ENCODE data around the gene SELENOM.
"Not testable (repeated sequence)": the region's sequence is repeated elsewhere in the genome, so short reads cannot be mapped to it uniquely, and the experiment has no call there.

The SELENOM gene

GRCh38 chr22:31080164-31080847 lies 27.1 kb downstream of the SELENOM start:
- Histone ChIP-seq H3K27ac (ENCODE audit: low read depth in 2 of 2, low read length in 2 of 2) (peak overlapping the region; percentile 80 to 89), H3K4me3 (ENCODE audit: low read length in 2 of 2) (peak overlapping the region; percentile 81 to 93), H3K9me3 (ENCODE audit: control insufficient read depth in 2 of 2, low read length in 2 of 2) (no peaks in the 10 kb centered on the region), H3K27me3 (ENCODE audit: control insufficient read depth in 2 of 2, insufficient read depth in 2 of 2, low read length in 2 of 2) (no peaks in the 10 kb centered on the region), H3K36me3 (ENCODE audit: control insufficient read depth in 2 of 2, insufficient read depth in 2 of 2, low read length in 2 of 2) (no peaks in the 10 kb centered on the region), H3K9ac (ENCODE audit: low read depth in 1 of 2, low read length in 2 of 2) (peak overlapping the region; percentile 86 to 91), H3K4me1 (ENCODE audit: control insufficient read depth in 2 of 2, insufficient read depth in 2 of 2, low read length in 2 of 2) (peaks cover 40 to 56% of the 10 kb centered on the region in 2 donors)

GRCh38 chr22:31079095-31079642 lies 28.2 kb downstream of the SELENOM start:
- no peaks in the 10 kb centered on the region for H3K27me3 ChIP-seq (ENCODE audit: control insufficient read depth in 2 of 2, insufficient read depth in 2 of 2, low read length in 2 of 2)
- no peaks in the 10 kb centered on the region for H3K36me3 ChIP-seq (ENCODE audit: control insufficient read depth in 2 of 2, insufficient read depth in 2 of 2, low read length in 2 of 2)
- no peaks in the 10 kb centered on the region for H3K9me3 ChIP-seq (ENCODE audit: control insufficient read depth in 2 of 2, low read length in 2 of 2)
- peaks cover 37 to 50% of the 10 kb centered on the region in 2 donors for H3K4me1 ChIP-seq (ENCODE audit: control insufficient read depth in 2 of 2, insufficient read depth in 2 of 2, low read length in 2 of 2)
- H3K4me3 ChIP-seq (ENCODE audit: low read length in 2 of 2) = peak overlapping the region in 1 of 2 donors; percentile 11
- peak overlapping the region; percentile 80 to 89 for H3K27ac ChIP-seq (ENCODE audit: low read depth in 2 of 2, low read length in 2 of 2)
- peak overlapping the region in 1 of 2 donors; percentile 56 for H3K9ac ChIP-seq (ENCODE audit: low read depth in 1 of 2, low read length in 2 of 2)

- peak overlapping the region; percentile 80 to 89 for H3K27ac ChIP-seq (ENCODE audit: low read depth in 2 of 2, low read length in 2 of 2)
Observed at GRCh38 chr22:31078389-31078788, 29.0 kb downstream of the SELENOM start.

GRCh38 chr22:31077681-31078080 lies 29.7 kb downstream of the SELENOM start:
- Histone ChIP-seq H3K4me1 (ENCODE audit: control insufficient read depth in 2 of 2, insufficient read depth in 2 of 2, low read length in 2 of 2) (peaks cover 22 to 36% of the 10 kb centered on the region in 2 donors), H3K27ac (ENCODE audit: low read depth in 2 of 2, low read length in 2 of 2) (peak overlapping the region in 1 of 2 donors; percentile 89), H3K9me3 (ENCODE audit: control insufficient read depth in 2 of 2, low read length in 2 of 2) (no peaks in the 10 kb centered on the region), H3K36me3 (ENCODE audit: control insufficient read depth in 2 of 2, insufficient read depth in 2 of 2, low read length in 2 of 2) (no peaks in the 10 kb centered on the region), H3K27me3 (ENCODE audit: control insufficient read depth in 2 of 2, insufficient read depth in 2 of 2, low read length in 2 of 2) (no peaks in the 10 kb centered on the region), H3K4me3 (ENCODE audit: low read length in 2 of 2) (no peak overlapping the region), H3K9ac (ENCODE audit: low read depth in 1 of 2, low read length in 2 of 2) (no peak overlapping the region)

More at GRCh38 chr22:31078389-31078788, 29.0 kb downstream of the SELENOM start:
- not testable (repeated sequence) for H3K27me3 ChIP-seq (ENCODE audit: control insufficient read depth in 2 of 2, insufficient read depth in 2 of 2, low read length in 2 of 2); H3K9ac ChIP-seq (ENCODE audit: low read depth in 1 of 2, low read length in 2 of 2); H3K4me3 ChIP-seq (ENCODE audit: low read length in 2 of 2); H3K36me3 ChIP-seq (ENCODE audit: control insufficient read depth in 2 of 2, insufficient read depth in 2 of 2, low read length in 2 of 2); H3K9me3 ChIP-seq (ENCODE audit: control insufficient read depth in 2 of 2, low read length in 2 of 2)
- peaks cover 29 to 42% of the 10 kb centered on the region in 2 donors for H3K4me1 ChIP-seq (ENCODE audit: control insufficient read depth in 2 of 2, insufficient read depth in 2 of 2, low read length in 2 of 2)

- H3K27ac ChIP-seq (ENCODE audit: low read depth in 2 of 2, low read length in 2 of 2) = peak overlapping the region; percentile 56 to 65
- no peaks in the 10 kb centered on the region for H3K36me3 ChIP-seq (ENCODE audit: control insufficient read depth in 2 of 2, insufficient read depth in 2 of 2, low read length in 2 of 2)
- H3K27me3 ChIP-seq (ENCODE audit: control insufficient read depth in 2 of 2, insufficient read depth in 2 of 2, low read length in 2 of 2) = no peaks in the 10 kb centered on the region
Observed at GRCh38 chr22:31075961-31076360, 31.4 kb downstream of the SELENOM start.

GRCh38 chr22:31073545-31074145 lies 33.7 kb downstream of the SELENOM start:
- H3K27ac ChIP-seq (ENCODE audit: low read depth in 2 of 2, low read length in 2 of 2); H3K9ac ChIP-seq (ENCODE audit: low read depth in 1 of 2, low read length in 2 of 2); H3K27me3 ChIP-seq (ENCODE audit: control insufficient read depth in 2 of 2, insufficient read depth in 2 of 2, low read length in 2 of 2): not testable (repeated sequence)

More at GRCh38 chr22:31075961-31076360, 31.4 kb downstream of the SELENOM start:
- no peak overlapping the region for H3K4me3 ChIP-seq (ENCODE audit: low read length in 2 of 2)
- H3K4me1 ChIP-seq (ENCODE audit: control insufficient read depth in 2 of 2, insufficient read depth in 2 of 2, low read length in 2 of 2) = peaks cover 13 to 23% of the 10 kb centered on the region in 2 donors
- H3K9me3 ChIP-seq (ENCODE audit: control insufficient read depth in 2 of 2, low read length in 2 of 2) = no peaks in the 10 kb centered on the region
- H3K9ac ChIP-seq (ENCODE audit: low read depth in 1 of 2, low read length in 2 of 2) = no peak overlapping the region

GRCh38 chr22:31073125-31073524 lies 34.2 kb downstream of the SELENOM start:
- not testable (repeated sequence) for H3K36me3 ChIP-seq (ENCODE audit: control insufficient read depth in 2 of 2, insufficient read depth in 2 of 2, low read length in 2 of 2); H3K27ac ChIP-seq (ENCODE audit: low read depth in 2 of 2, low read length in 2 of 2); H3K4me1 ChIP-seq (ENCODE audit: control insufficient read depth in 2 of 2, insufficient read depth in 2 of 2, low read length in 2 of 2); H3K4me3 ChIP-seq (ENCODE audit: low read length in 2 of 2); H3K9ac ChIP-seq (ENCODE audit: low read depth in 1 of 2, low read length in 2 of 2); H3K27me3 ChIP-seq (ENCODE audit: control insufficient read depth in 2 of 2, insufficient read depth in 2 of 2, low read length in 2 of 2); H3K9me3 ChIP-seq (ENCODE audit: control insufficient read depth in 2 of 2, low read length in 2 of 2)

More at GRCh38 chr22:31073545-31074145, 33.7 kb downstream of the SELENOM start:
- not testable (repeated sequence) for H3K36me3 ChIP-seq (ENCODE audit: control insufficient read depth in 2 of 2, insufficient read depth in 2 of 2, low read length in 2 of 2); H3K4me3 ChIP-seq (ENCODE audit: low read length in 2 of 2); H3K4me1 ChIP-seq (ENCODE audit: control insufficient read depth in 2 of 2, insufficient read depth in 2 of 2, low read length in 2 of 2); H3K9me3 ChIP-seq (ENCODE audit: control insufficient read depth in 2 of 2, low read length in 2 of 2)

- H3K27ac ChIP-seq (ENCODE audit: low read depth in 2 of 2, low read length in 2 of 2); H3K4me1 ChIP-seq (ENCODE audit: control insufficient read depth in 2 of 2, insufficient read depth in 2 of 2, low read length in 2 of 2); H3K9ac ChIP-seq (ENCODE audit: low read depth in 1 of 2, low read length in 2 of 2); H3K27me3 ChIP-seq (ENCODE audit: control insufficient read depth in 2 of 2, insufficient read depth in 2 of 2, low read length in 2 of 2); H3K4me3 ChIP-seq (ENCODE audit: low read length in 2 of 2); H3K36me3 ChIP-seq (ENCODE audit: control insufficient read depth in 2 of 2, insufficient read depth in 2 of 2, low read length in 2 of 2); H3K9me3 ChIP-seq (ENCODE audit: control insufficient read depth in 2 of 2, low read length in 2 of 2): not testable (repeated sequence)
Observed at GRCh38 chr22:31069691-31070314, 37.6 kb downstream of the SELENOM start.

GRCh38 chr22:31068970-31069369 lies 38.4 kb downstream of the SELENOM start:
- Histone ChIP-seq H3K4me3 (ENCODE audit: low read length in 2 of 2) (no peak overlapping the region), H3K4me1 (ENCODE audit: control insufficient read depth in 2 of 2, insufficient read depth in 2 of 2, low read length in 2 of 2) (no peaks in the 10 kb centered on the region), H3K27me3 (ENCODE audit: control insufficient read depth in 2 of 2, insufficient read depth in 2 of 2, low read length in 2 of 2) (no peaks in the 10 kb centered on the region), H3K9me3 (ENCODE audit: control insufficient read depth in 2 of 2, low read length in 2 of 2) (no peaks in the 10 kb centered on the region), H3K27ac (ENCODE audit: low read depth in 2 of 2, low read length in 2 of 2) (no peak overlapping the region), H3K9ac (ENCODE audit: low read depth in 1 of 2, low read length in 2 of 2) (no peak overlapping the region), H3K36me3 (ENCODE audit: control insufficient read depth in 2 of 2, insufficient read depth in 2 of 2, low read length in 2 of 2) (no peaks in the 10 kb centered on the region)

GRCh38 chr22:31064369-31064768 lies 43.0 kb downstream of the SELENOM start:
- H3K27ac ChIP-seq (ENCODE audit: low read depth in 2 of 2, low read length in 2 of 2) = no peak overlapping the region
- no peak overlapping the region for H3K9ac ChIP-seq (ENCODE audit: low read depth in 1 of 2, low read length in 2 of 2)
- peak overlapping the region; percentile 52 to 69 for H3K4me3 ChIP-seq (ENCODE audit: low read length in 2 of 2)
- no peaks in the 10 kb centered on the region for H3K4me1 ChIP-seq (ENCODE audit: control insufficient read depth in 2 of 2, insufficient read depth in 2 of 2, low read length in 2 of 2)
- H3K9me3 ChIP-seq (ENCODE audit: control insufficient read depth in 2 of 2, low read length in 2 of 2) = no peaks in the 10 kb centered on the region
- H3K27me3 ChIP-seq (ENCODE audit: control insufficient read depth in 2 of 2, insufficient read depth in 2 of 2, low read length in 2 of 2) = no peaks in the 10 kb centered on the region
- H3K36me3 ChIP-seq (ENCODE audit: control insufficient read depth in 2 of 2, insufficient read depth in 2 of 2, low read length in 2 of 2) = no peaks in the 10 kb centered on the region
